HG03039 (cell line): Measurements from ENCODE around the gene CYB561D2.

Experiments
- ATAC-seq: cut with Tn5 transposase; IDR thresholded peaks from one replicate; pipeline ENCODE4 v1.9.1; 2021; ENCODE audit warnings: mild to moderate bottlenecking, moderate library complexity; ENCODE audit not compliant: unreplicated experiment

Gene CYB561D2

GRCh38 chr3:50340448-50341329 is 10.0 kb upstream of the CYB561D2 start, which contains the start of gene RASSF1:
Gene RASSF1 (minus strand): TSS chr3:50340836. CDS start chr3:50340805, 31 bp downstream.
- no peak for ATAC-seq

DNA sequence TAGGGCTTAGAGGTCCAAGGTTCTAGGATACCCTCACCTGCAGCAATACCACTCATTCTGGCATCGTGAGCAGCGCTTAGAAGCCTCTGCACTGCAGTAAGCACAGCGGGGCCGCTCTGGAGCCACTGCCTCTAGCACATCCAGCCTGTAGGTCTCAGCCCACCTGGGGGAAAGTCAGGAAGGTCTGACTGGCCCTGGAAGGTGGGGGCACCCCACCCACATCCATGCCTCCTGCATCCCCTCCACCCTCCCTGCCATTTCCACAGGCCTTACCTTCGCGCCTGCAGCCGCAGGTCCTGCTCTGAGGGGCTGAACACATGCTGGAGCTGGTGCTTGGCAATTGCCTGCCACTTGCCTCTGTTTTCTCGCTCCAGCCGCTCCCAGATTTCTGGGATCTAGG is 9.1 kb upstream of the CYB561D2 start:
- ATAC-seq, result no peak

- no peak for ATAC-seq
Observed at GRCh38 chr3:50341996-50342650, 8.5 kb upstream of the CYB561D2 start.

- ATAC-seq, result no peak
Observed at GRCh38 chr3:50342813-50343633, 7.6 kb upstream of the CYB561D2 start.

GRCh38 chr3:50345008-50345407 is 5.7 kb upstream of the CYB561D2 start:
- ATAC-seq, result no peak

GRCh38 chr3:50345586-50346234 is 5.0 kb upstream of the CYB561D2 start, which contains the start of gene ZMYND10:
Gene ZMYND10 (minus strand): TSS chr3:50345732. CDS start chr3:50345579, 153 bp downstream.
- no peak for ATAC-seq

DNA sequence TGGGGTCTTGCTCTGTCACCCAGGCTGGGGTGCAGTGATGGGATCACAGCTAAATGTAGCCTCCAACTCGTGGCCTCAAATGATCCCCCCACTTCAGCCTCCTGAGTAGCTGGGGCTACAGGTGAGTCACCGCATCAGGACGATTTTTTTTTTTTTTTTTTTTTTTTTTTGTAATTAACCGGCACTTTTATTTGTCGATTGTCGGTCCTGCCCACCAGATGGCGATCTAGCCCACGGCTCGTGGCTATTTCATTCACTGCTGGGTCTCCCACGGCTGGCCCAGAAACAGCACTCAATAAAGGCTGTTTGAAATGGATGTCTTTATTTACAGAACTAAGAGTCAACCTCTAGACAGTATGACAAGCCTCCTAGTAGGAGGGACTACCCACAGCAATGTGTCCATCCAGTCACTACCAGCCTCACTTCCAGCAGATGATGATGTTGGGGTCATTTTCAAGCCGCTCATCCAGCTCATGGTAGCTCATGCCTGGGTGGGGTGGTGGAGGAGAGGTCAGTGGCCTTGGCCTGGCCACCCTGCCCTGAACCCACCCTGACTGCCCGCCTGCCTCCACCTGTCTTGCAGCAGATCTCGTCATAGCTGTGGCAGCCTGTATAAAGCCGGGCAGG is 3.4 kb upstream of the CYB561D2 start:
- no peak for ATAC-seq

GRCh38 chr3:50350213-50350526 is 492 bp upstream of the CYB561D2 start:
- no peak for ATAC-seq

GRCh38 chr3:50351323-50351697 is 648 bp downstream of the CYB561D2 start:
- no peak for ATAC-seq

DNA sequence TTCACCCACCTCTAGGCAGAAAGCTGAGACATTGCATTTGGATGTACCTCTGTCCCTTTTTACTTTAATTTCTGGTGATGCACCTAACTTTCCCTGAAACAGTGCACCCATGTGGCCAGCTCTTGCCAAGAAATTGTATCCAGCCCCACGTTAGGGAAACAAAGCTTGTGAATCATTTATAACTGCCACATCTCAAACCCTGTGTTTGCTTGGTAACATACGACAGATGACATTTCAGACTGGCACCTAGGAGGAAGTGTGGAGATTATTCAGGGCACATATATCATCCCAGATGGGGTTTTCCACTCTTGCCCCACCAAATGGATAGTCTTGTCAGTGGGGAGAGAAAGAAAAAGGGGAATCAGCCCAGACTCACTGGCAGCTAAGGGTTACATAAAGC is 2.1 kb downstream of the CYB561D2 start:
- no peak for ATAC-seq

DNA sequence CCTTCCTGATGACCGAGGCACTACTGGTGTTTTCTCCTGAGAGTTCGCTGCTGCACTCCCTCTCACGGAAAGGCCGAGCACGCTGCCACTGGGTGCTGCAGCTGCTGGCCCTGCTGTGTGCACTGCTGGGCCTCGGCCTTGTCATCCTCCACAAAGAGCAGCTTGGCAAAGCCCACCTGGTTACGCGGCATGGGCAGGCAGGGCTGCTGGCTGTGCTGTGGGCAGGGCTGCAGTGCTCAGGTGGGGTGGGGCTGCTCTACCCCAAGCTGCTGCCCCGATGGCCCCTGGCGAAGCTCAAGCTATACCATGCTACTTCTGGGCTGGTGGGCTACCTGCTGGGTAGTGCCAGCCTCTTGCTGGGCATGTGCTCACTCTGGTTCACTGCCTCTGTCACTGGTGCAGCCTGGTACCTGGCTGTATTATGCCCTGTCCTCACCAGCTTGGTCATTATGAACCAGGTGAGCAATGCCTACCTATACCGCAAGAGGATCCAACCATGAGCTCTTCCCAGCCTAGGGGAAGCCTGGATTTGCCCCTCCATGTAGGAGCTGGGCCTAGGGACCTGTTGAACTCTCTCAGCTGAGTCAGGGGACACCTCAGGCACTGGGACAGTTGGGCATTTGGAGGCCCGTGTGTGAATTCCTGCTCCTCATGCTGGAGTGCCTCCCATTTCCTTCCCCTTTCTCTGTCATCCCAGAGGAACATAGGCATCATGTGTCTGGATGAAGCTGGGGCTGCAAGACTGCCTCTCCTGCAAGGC is 2.8 kb downstream of the CYB561D2 start:
- no peak for ATAC-seq

DNA sequence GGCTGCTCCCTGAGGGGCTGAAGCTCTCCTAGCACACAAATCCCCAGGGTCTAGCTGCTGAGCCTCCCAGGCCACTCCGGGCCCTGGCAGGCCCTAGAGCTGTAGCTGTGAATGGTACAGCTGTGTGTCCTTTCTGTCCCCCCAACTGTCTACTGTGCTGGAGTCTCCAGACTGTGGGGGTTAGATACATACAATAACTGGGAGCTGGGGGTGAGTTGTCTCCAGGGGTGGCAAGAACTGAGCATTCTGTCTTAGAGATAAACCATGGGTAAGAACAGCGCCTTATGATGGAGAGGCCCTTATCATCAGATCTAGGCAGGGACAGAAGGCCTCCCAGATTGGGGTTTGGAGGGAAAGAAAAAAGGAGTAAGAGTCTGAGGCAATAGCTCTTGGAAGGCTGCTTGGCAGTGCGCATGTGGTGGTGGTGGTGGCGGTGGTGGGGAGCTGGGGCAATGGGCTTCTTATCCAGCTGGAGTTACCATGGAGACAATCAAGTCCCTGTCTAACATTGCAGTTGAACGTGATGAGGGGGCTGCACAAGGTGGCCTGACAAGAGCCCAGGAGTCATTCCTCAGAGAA is 3.6 kb downstream of the CYB561D2 start:
- no peak for ATAC-seq

- no peak for ATAC-seq
Observed at GRCh38 chr3:50354850-50355249, 4.2 kb downstream of the CYB561D2 start.

- no peak for ATAC-seq
Observed at GRCh38 chr3:50355829-50356552, 5.3 kb downstream of the CYB561D2 start.

GRCh38 chr3:50356553-50356952 is 5.9 kb downstream of the CYB561D2 start:
- no peak for ATAC-seq

DNA sequence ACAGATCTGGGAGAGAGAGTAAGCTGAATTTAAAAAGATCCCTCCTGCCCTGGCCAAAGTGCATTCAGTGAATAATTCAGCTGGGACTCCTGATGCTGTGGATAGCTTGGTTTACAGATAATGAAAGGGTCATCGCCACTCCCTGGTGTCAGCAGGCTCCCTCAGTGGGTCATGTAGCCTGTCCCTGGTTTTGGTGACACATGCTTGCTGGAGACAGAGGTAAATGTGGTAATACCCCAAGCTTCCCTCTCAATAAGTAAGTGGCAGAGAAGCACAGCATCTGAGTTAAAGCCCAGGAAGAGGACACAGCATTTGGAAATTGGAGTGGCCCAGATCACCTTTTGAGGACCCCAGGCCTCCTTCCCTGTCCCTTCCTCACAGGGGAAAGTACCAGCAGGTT is 6.8 kb downstream of the CYB561D2 start:
- ATAC-seq, result no peak

GRCh38 chr3:50358355-50358910 is 7.8 kb downstream of the CYB561D2 start:
- no peak for ATAC-seq
